MM.1S (cell line): ENCODE data around the gene TAPT1.
A peak's percentile ranks its signal among the peaks of the same experiment; 100 is the strongest.
"Not testable (repeated sequence)": the region's sequence is repeated elsewhere in the genome, so short reads cannot be mapped to it uniquely, and the experiment has no call there.

Source experiments
- DNase-seq: peaks from one replicate; pipeline ENCODE4 v3.0.0-alpha.2; 2015
- H2AFZ ChIP-seq: fragments of 300-600 bp; sonication (generic); 2 replicates; pipeline ENCODE4 v1.6.0; 2016; ENCODE audit warnings: antibody characterized with exemption, low read length
- H3F3A ChIP-seq: fragments of 300-600 bp; sonication (generic); 2 replicates; pipeline ENCODE4 v1.6.1; 2016; ENCODE audit warnings: mild to moderate bottlenecking, antibody characterized with exemption, low read length, moderate library complexity, mixed read lengths; ENCODE audit not compliant: insufficient read depth
- H3K27ac ChIP-seq: fragments of 300-600 bp; sonication (generic); 2 replicates; pipeline ENCODE4 v1.5.1; 2016; ENCODE audit warnings: mild to moderate bottlenecking, low read length
- H3K27me3 ChIP-seq: fragments of 300-600 bp; sonication (generic); replicated peaks from 2 replicates; pipeline ENCODE4 v1.6.0; 2016; ENCODE audit warnings: low read length; ENCODE audit not compliant: insufficient read depth
- H3K36me3 ChIP-seq: fragments of 300-600 bp; sonication (generic); replicated peaks from 2 replicates; pipeline ENCODE4 v1.6.1; 2016; ENCODE audit warnings: mild to moderate bottlenecking, low read length, mixed read lengths; ENCODE audit not compliant: insufficient read depth
- H3K4me1 ChIP-seq: fragments of 300-600 bp; sonication (generic); 2 replicates; pipeline ENCODE4 v1.6.1; 2016; ENCODE audit warnings: low read length, mixed read lengths
- H3K4me2 ChIP-seq: fragments of 300-600 bp; sonication (generic); 2 replicates; pipeline ENCODE4 v1.6.0; 2016; ENCODE audit warnings: low read depth, low read length
- H3K4me3 ChIP-seq: fragments of 300-600 bp; sonication (generic); 2 replicates; pipeline ENCODE4 v1.5.1; 2016; ENCODE audit warnings: low read length, mixed read lengths
- H3K79me2 ChIP-seq: fragments of 300-600 bp; sonication (generic); 2 replicates; pipeline ENCODE4 v1.6.1; 2016; ENCODE audit warnings: mixed run types, low read length, mixed read lengths
- H3K9ac ChIP-seq: fragments of 300-600 bp; sonication (generic); 2 replicates; pipeline ENCODE4 v1.6.1; 2016; ENCODE audit warnings: low read length, mixed read lengths
- H3K9me2 ChIP-seq: fragments of 300-600 bp; sonication (generic); replicated peaks from 2 replicates; pipeline ENCODE4 v1.6.1; 2016; ENCODE audit warnings: mild to moderate bottlenecking, low read length, mixed read lengths; ENCODE audit not compliant: insufficient read depth
- H3K9me3 ChIP-seq: fragments of 300-600 bp; sonication (generic); replicated peaks from 2 replicates; pipeline ENCODE4 v1.6.1; 2016; ENCODE audit warnings: mild to moderate bottlenecking, low read length, mixed read lengths; ENCODE audit not compliant: insufficient read depth
- H4K20me1 ChIP-seq: fragments of 300-600 bp; sonication (generic); 2 replicates; pipeline ENCODE4 v1.6.1; 2016; ENCODE audit warnings: mild to moderate bottlenecking, low read length, moderate library complexity, mixed read lengths; ENCODE audit not compliant: insufficient read depth
- EZH2 ChIP-seq: fragments of 300-600 bp; sonication (generic); optimal IDR thresholded peaks from 2 replicates; pipeline ENCODE3; 2017; ENCODE audit warnings: low read depth, mild to moderate bottlenecking, antibody characterized with exemption, low read length, mixed read lengths
- EZH2phosphoT487 ChIP-seq: fragments of 300-600 bp; sonication (generic); IDR thresholded peaks from 2 replicates; pipeline ENCODE4 v1.6.1; 2018; ENCODE audit warnings: antibody characterized with exemption, low read length
- TF ChIP-seq, protein P1 (sequence below): fragments of 300-600 bp; sonication (generic); IDR thresholded peaks from 2 replicates; pipeline ENCODE4 v1.5.1; 2016; ENCODE audit warnings: antibody characterized with exemption, low read length, mixed read lengths

Gene TAPT1, protein sequence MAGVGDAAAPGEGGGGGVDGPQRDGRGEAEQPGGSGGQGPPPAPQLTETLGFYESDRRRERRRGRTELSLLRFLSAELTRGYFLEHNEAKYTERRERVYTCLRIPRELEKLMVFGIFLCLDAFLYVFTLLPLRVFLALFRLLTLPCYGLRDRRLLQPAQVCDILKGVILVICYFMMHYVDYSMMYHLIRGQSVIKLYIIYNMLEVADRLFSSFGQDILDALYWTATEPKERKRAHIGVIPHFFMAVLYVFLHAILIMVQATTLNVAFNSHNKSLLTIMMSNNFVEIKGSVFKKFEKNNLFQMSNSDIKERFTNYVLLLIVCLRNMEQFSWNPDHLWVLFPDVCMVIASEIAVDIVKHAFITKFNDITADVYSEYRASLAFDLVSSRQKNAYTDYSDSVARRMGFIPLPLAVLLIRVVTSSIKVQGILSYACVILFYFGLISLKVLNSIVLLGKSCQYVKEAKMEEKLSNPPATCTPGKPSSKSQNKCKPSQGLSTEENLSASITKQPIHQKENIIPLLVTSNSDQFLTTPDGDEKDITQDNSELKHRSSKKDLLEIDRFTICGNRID

DNA sequence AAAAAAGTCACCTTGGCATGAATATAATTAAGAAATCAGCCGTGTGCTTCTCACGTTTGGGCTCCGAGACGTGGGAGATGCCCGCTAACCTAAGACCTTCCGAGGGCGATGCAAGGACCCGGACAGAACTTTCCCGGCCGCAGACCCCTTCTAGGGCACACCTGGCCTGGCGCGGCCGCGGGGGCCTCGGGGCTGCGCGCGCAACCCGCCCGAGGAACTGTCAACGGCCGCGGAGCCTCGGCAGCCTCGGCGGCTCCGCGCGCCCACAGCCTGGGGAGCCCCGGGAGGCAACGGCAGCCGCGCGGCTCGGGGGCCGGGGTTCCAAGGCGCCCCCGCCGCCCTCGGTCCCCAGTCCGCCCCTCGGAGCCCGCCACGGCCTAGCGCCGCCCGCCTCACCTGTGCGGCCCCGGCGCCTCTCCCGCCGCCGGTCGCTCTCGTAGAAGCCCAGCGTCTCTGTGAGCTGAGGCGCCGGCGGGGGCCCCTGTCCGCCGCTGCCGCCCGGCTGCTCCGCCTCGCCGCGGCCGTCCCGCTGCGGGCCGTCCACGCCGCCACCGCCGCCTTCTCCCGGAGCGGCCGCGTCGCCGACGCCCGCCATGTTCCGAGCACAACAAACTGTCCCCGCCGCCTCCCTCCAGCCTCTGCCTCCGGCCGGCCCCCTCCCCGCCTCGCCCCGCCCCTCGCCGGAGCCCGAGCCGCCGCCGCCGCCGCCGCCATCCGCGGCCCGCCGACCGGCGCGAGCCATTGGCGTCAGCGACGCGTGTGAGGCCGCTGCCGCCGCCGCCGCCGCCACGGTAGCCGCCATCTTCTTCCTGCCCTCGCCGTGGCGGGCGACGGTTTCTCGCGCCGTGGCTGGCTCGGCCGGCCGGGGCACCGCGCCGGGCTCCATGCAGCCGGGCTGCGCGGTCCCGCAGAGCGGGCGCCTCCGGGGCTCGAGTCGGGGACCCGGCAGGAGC, at the start of gene TAPT1:
TAPT1 (minus strand) TSS at position 609 of the 953 bp plus-strand sequence; CDS start at position 595, 14 bp downstream.
- Histone ChIP-seq H3K79me2 (peaks cover 46% of the 10 kb centered on the region), H3K9me3 (no peaks in the 10 kb centered on the region), H3K9ac (peak within 1 kb of the TSS; percentile 79), H3K4me1 (peaks cover 16% of the 10 kb centered on the region), H3K27ac (peak within 1 kb of the TSS; percentile 64; the same call in 1 of the 2 replicates), H3F3A (peaks cover 6% of the 10 kb centered on the region; the same call in 1 of the 2 replicates), H3K4me2 (peak within 1 kb of the TSS; percentile 94), H3K9me2 (no peaks in the 10 kb centered on the region), H4K20me1 (peaks cover 4% of the 10 kb centered on the region; the same call in 1 of the 2 replicates), H3K27me3 (no peaks in the 10 kb centered on the region), H3K4me3 (peak within 1 kb of the TSS; percentile 93), H2AFZ (peak within 1 kb of the TSS; percentile 87), H3K36me3 (no peaks in the 10 kb centered on the region)
- peak; percentile 76 for DNase-seq
- TF ChIP-seq, protein P1, sequence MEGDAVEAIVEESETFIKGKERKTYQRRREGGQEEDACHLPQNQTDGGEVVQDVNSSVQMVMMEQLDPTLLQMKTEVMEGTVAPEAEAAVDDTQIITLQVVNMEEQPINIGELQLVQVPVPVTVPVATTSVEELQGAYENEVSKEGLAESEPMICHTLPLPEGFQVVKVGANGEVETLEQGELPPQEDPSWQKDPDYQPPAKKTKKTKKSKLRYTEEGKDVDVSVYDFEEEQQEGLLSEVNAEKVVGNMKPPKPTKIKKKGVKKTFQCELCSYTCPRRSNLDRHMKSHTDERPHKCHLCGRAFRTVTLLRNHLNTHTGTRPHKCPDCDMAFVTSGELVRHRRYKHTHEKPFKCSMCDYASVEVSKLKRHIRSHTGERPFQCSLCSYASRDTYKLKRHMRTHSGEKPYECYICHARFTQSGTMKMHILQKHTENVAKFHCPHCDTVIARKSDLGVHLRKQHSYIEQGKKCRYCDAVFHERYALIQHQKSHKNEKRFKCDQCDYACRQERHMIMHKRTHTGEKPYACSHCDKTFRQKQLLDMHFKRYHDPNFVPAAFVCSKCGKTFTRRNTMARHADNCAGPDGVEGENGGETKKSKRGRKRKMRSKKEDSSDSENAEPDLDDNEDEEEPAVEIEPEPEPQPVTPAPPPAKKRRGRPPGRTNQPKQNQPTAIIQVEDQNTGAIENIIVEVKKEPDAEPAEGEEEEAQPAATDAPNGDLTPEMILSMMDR: no peak
- TF ChIP-seq EZH2phosphoT487: no peak
- no peak for TF ChIP-seq EZH2

- H3K9ac ChIP-seq: no peak overlapping the region
- H3K27me3 ChIP-seq: no peaks in the 10 kb centered on the region
- no peak overlapping the region for H2AFZ ChIP-seq
- H3K79me2 ChIP-seq: no peaks in the 10 kb centered on the region
- H4K20me1 ChIP-seq: no peaks in the 10 kb centered on the region
- no peaks in the 10 kb centered on the region for H3K4me1 ChIP-seq
- TF ChIP-seq EZH2phosphoT487 (no peak), EZH2 (no peak)
- TF ChIP-seq, protein P1: no peak
- H3K4me2 ChIP-seq: no peak overlapping the region
- H3K4me3 ChIP-seq: no peak overlapping the region
- DNase-seq: no peak
- H3F3A ChIP-seq: no peaks in the 10 kb centered on the region
- no peaks in the 10 kb centered on the region for H3K9me3 ChIP-seq
- H3K9me2 ChIP-seq: no peaks in the 10 kb centered on the region
- H3K27ac ChIP-seq: no peak overlapping the region
- H3K36me3 ChIP-seq: no peaks in the 10 kb centered on the region
Measured at GRCh38 chr4:16271411-16271810, 45.1 kb upstream of the TAPT1 start.

GRCh38 chr4:16270454-16271328, 44.4 kb upstream of the TAPT1 start:
- Histone ChIP-seq H3K79me2 (no peaks in the 10 kb centered on the region), H3K4me3 (no peak overlapping the region), H3K9me3 (no peaks in the 10 kb centered on the region), H2AFZ (no peak overlapping the region), H3K4me1 (no peaks in the 10 kb centered on the region), H3K4me2 (no peak overlapping the region), H3K9ac (no peak overlapping the region), H3K36me3 (no peaks in the 10 kb centered on the region), H3K27me3 (no peaks in the 10 kb centered on the region), H4K20me1 (no peaks in the 10 kb centered on the region), H3K27ac (no peak overlapping the region), H3F3A (no peaks in the 10 kb centered on the region), H3K9me2 (no peaks in the 10 kb centered on the region)
- DNase-seq: no peak
- TF ChIP-seq EZH2phosphoT487: no peak
- no peak for TF ChIP-seq EZH2
- TF ChIP-seq, protein P1: 0 out of 2 replicates have a peak, but pooled peaks have one; percentile 4

- H4K20me1 ChIP-seq, H3K27ac ChIP-seq, H3K4me3 ChIP-seq, H3F3A ChIP-seq, H3K4me2 ChIP-seq, H3K9me3 ChIP-seq, H3K36me3 ChIP-seq, H3K79me2 ChIP-seq, H3K9me2 ChIP-seq, H2AFZ ChIP-seq, H3K4me1 ChIP-seq, DNase-seq, H3K27me3 ChIP-seq, H3K9ac ChIP-seq: not testable (repeated sequence)
Measured at GRCh38 chr4:16269742-16270453, 43.6 kb upstream of the TAPT1 start.
